ENCODE results near the gene CFL2.
"Not testable (repeated sequence)": the region's sequence is repeated elsewhere in the genome, so short reads cannot be mapped to it uniquely, and the experiment has no call there.

The CFL2 gene

GRCh38 chr14:34714320-34715126 lies at the start of gene CFL2:
CFL2 (minus strand) TSS chr14:34714593; CDS start chr14:34714540, 53 bp downstream.
- DNase-seq (ENCODE audit: low read depth): peak; percentile 57

GRCh38 chr14:34755215-34755614 lies 40.8 kb upstream of the CFL2 start:
- no peak for DNase-seq (ENCODE audit: low read depth)

GRCh38 chr14:34754687-34755086 lies 40.3 kb upstream of the CFL2 start:
- DNase-seq (ENCODE audit: low read depth): no peak

- DNase-seq (ENCODE audit: low read depth): peak; percentile 44
These were observed 36.3 kb upstream of the CFL2 start for GRCh38 chr14:34750670-34751069.

- DNase-seq (ENCODE audit: low read depth): no peak
These were observed 35.8 kb upstream of the CFL2 start for GRCh38 chr14:34750233-34750632.

GRCh38 chr14:34749408-34749807 lies 35.0 kb upstream of the CFL2 start:
- DNase-seq (ENCODE audit: low read depth): no peak

- no peak for DNase-seq (ENCODE audit: low read depth)
These were observed 28.1 kb upstream of the CFL2 start for GRCh38 chr14:34742270-34743115.

- DNase-seq (ENCODE audit: low read depth): no peak
These were observed 27.4 kb upstream of the CFL2 start for GRCh38 chr14:34741840-34742239.

- DNase-seq (ENCODE audit: low read depth): not testable (repeated sequence)
These were observed 25.7 kb upstream of the CFL2 start for GRCh38 chr14:34740139-34740538.

- not testable (repeated sequence) for DNase-seq (ENCODE audit: low read depth)
These were observed 22.7 kb upstream of the CFL2 start for GRCh38 chr14:34737079-34737478.

- DNase-seq (ENCODE audit: low read depth): no peak
These were observed 18.9 kb upstream of the CFL2 start for GRCh38 chr14:34733245-34733644.

GRCh38 chr14:34732802-34733201 lies 18.4 kb upstream of the CFL2 start:
- no peak for DNase-seq (ENCODE audit: low read depth)

GRCh38 chr14:34723867-34724266 lies 9.5 kb upstream of the CFL2 start:
- no peak for DNase-seq (ENCODE audit: low read depth)

GRCh38 chr14:34722723-34723545 lies 8.5 kb upstream of the CFL2 start:
- peak; percentile 46 for DNase-seq (ENCODE audit: low read depth)

- DNase-seq (ENCODE audit: low read depth): no peak
These were observed 6.7 kb upstream of the CFL2 start for GRCh38 chr14:34721129-34721528.

- DNase-seq (ENCODE audit: low read depth): no peak
These were observed 4.4 kb upstream of the CFL2 start for GRCh38 chr14:34718750-34719304.

GRCh38 chr14:34715127-34715863 lies 902 bp upstream of the CFL2 start:
- no peak for DNase-seq (ENCODE audit: low read depth)

GRCh38 chr14:34713681-34714319 lies 593 bp downstream of the CFL2 start:
- DNase-seq (ENCODE audit: low read depth): peak; percentile 68

GRCh38 chr14:34713122-34713680 lies 1.2 kb downstream of the CFL2 start:
- DNase-seq (ENCODE audit: low read depth): no peak

All from stromal cell of bone marrow (primary cell).